Mesodermal cell (in vitro differentiated cells): ENCODE measurements around the gene STX16.
"Not testable (repeated sequence)": the region's sequence is repeated elsewhere in the genome, so short reads cannot be mapped to it uniquely, and the experiment has no call there.

Source experiments
- H3K27ac ChIP-seq: 2 replicates; pipeline ENCODE4 v1.7.0; 2013; ENCODE audit warnings: mild to moderate bottlenecking, low read depth, low read length, moderate library complexity; ENCODE audit not compliant: severe bottlenecking
- H3K36me3 ChIP-seq: 2 replicates; pipeline ENCODE4 v1.7.1; 2013; ENCODE audit warnings: mild to moderate bottlenecking, low read length, moderate library complexity; ENCODE audit not compliant: control insufficient read depth, insufficient read depth
- H3K4me1 ChIP-seq: one replicate; pipeline ENCODE4 v1.7.1; 2013; ENCODE audit warnings: mild to moderate bottlenecking, low read length; ENCODE audit not compliant: insufficient read depth, control insufficient read depth, poor library complexity, severe bottlenecking
- H3K4me3 ChIP-seq: 2 replicates; pipeline ENCODE4 v1.7.0; 2013; ENCODE audit warnings: low read length, control low read depth, mild to moderate bottlenecking; ENCODE audit not compliant: insufficient read depth, poor library complexity, severe bottlenecking; ENCODE audit errors: extremely low read depth
- H3K9me3 ChIP-seq: 2 replicates; pipeline ENCODE4 v1.7.1; 2013; ENCODE audit warnings: mild to moderate bottlenecking, low read length, moderate library complexity; ENCODE audit not compliant: control insufficient read depth
- WGBS, 2 experiments: methylation state at CpG; one replicate each; pipeline ENCODE4 v1.1.5; 2013; ENCODE audit warnings: missing lambda C conversion rate in 2 of 2; ENCODE audit not compliant: insufficient coverage in 2 of 2; 5-methylcytosine and 5-hydroxymethylcytosine counted together

STX16 gene

DNA sequence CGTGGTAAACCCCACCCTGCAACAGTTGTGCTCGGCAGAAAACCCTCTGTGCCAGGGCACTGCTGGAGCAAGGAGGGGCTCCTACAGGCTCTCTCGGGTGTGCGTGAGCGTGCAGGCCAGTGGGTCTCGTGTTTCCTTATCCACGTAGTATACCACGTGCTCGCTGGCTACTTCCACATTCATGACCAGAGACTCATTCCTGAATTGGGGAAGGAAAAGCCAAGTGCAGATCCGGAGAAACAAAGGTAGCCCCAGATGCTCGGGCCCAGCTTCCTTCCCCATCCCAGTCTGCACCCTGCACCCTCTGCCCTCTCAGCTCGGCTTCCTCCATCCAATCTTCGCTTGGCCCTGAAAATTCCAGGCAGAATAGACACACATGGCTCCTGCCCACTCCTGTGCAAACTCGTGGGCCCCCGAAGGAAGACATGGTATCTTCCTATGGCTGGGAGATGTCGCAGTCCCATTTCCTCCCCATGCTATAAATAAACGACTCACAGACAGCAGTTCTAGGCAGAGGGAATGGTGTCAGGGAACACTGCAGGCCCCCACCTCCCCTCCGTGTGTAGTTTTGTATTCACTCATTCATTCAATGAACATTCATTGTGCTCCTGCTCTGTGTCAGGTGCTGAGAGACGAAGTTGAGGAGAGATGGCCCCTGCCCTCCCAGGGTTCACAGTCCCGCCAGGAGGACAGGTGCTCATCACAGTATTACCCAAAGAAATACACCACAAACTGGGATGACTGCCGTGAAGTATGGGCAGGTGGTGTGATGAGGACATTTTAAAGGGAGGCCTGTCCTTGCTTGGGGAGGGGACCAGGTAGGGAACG lies 71.1 kb downstream of the STX16 start:
- 86 to 90% methylated on average over 15 to 16 of the region's 22 CpGs for WGBS, 2 experiments
- H3K4me3 ChIP-seq, result no peak overlapping the region

DNA sequence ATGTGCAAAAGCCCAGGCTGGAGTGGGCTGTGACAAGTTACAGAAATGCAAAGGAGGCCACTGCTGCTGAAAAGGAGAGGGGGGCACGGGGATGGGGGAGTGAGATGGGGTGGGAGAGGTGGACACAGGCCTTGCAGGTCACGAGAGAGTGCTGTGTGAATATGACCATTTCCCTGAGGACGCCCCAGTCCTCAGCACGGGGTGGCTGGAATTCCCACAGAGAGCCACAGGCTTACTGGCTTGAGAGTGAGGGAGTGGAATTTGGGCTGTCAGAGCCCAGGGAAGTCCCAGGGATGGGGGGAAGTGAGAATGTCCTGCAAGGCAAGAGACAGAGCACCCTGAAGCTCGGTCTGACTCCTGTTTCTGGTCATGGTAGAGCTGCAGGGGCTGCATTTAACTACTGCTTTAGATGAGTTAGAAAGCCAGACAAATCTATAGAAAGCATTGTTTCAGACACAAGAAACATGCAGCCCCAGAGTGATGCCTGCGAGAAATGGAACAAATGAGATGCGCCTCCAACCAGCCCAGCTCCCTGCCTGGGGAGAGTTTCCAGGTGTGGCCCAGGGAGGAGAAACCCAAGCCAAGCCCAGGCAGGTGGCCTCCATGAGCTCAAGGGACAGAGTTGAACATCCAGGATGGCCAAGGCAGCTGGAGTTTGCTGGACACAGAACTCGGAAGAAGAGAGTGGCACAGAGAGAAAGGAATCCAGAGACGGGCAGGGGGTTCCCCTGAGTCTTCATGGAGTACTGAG lies 72.0 kb downstream of the STX16 start:
- Histone ChIP-seq H3K27ac (no peak overlapping the region), H3K9me3 (no peaks in the 10 kb centered on the region), H3K4me3 (no peak overlapping the region), H3K4me1 (peaks cover 6% of the 10 kb centered on the region), H3K36me3 (no peaks in the 10 kb centered on the region)
- WGBS, 2 experiments, result 83 to 92% methylated on average over 8 of the region's 9 CpGs

More for the DNA sequence above, 71.1 kb downstream of the STX16 start:
- H3K27ac ChIP-seq, result no peak overlapping the region
- H3K4me1 ChIP-seq, result peaks cover 6% of the 10 kb centered on the region
- H3K36me3 ChIP-seq, result no peaks in the 10 kb centered on the region
- no peaks in the 10 kb centered on the region for H3K9me3 ChIP-seq

DNA sequence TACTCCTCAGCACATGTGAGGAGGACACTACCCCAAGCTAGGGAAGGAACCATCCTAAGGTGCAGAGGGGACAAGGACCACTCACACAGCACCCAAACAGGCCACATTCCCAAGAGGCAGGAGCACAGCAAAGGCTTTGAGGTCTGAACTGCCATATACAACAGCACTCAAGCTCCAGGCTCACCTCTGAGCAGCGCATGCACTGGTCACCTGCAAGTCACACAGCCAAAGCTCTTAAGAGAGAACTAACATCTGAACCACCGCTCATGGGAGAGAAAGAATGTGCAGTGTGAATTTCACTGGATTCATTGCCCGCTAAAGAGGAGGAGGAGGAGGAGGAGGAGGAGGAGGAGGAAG lies 72.5 kb downstream of the STX16 start:
- no peak overlapping the region for H3K27ac ChIP-seq
- H3K9me3 ChIP-seq, result no peaks in the 10 kb centered on the region
- no peak overlapping the region for H3K4me3 ChIP-seq
- H3K4me1 ChIP-seq, result peaks cover 6% of the 10 kb centered on the region
- 83 to 100% methylated on average over 1 to 2 of the region's 3 CpGs for WGBS, 2 experiments
- H3K36me3 ChIP-seq, result no peaks in the 10 kb centered on the region

DNA sequence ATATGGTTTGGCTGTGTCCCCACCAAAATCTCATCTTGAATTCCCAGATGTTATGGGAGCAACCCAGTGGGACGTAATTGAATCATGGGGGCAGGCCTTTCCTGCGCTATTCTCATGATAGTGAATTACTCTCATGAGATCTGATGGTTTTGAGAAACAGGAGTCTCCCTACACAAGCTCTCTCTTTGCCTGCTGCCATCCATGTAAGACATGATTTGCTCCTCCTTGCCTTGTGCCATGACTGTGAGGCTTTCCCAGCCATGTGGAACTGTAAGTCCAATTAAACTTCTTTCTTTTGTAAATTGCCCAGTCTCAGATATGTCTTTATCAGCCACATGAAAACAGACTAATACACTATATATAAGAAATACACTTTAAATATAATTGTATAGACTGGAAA lies 75.1 kb downstream of the STX16 start:
- not testable (repeated sequence) for H3K9me3 ChIP-seq, H3K4me3 ChIP-seq, H3K36me3 ChIP-seq, H3K4me1 ChIP-seq, H3K27ac ChIP-seq
- 71 to 80% methylated on average over 1 to 2 of the region's 2 CpGs for WGBS, 2 experiments
